ENCODE measurements around the gene KIAA1549.

The KIAA1549 gene

GRCh38 chr7:138974675-138975292 lies 6.4 kb downstream of the KIAA1549 start:
- DNase-seq, result no peak

GRCh38 chr7:138974103-138974502 lies 7.1 kb downstream of the KIAA1549 start:
- no peak for DNase-seq

GRCh38 chr7:138970952-138971351 lies 10.2 kb downstream of the KIAA1549 start:
- no peak for DNase-seq

GRCh38 chr7:138970446-138970845 lies 10.7 kb downstream of the KIAA1549 start:
- DNase-seq, result no peak

- DNase-seq, result no peak
Observed at GRCh38 chr7:138967159-138967558, 14.0 kb downstream of the KIAA1549 start.

- DNase-seq, result no peak
Observed at GRCh38 chr7:138964624-138965436, 16.4 kb downstream of the KIAA1549 start.

- DNase-seq, result no peak
Observed at GRCh38 chr7:138963675-138964074, 17.5 kb downstream of the KIAA1549 start.

GRCh38 chr7:138962561-138963270 lies 18.5 kb downstream of the KIAA1549 start:
- DNase-seq, result no peak

- no peak for DNase-seq
Observed at GRCh38 chr7:138961159-138961558, 20.0 kb downstream of the KIAA1549 start.

- no peak for DNase-seq
Observed at GRCh38 chr7:138958391-138958956, 22.7 kb downstream of the KIAA1549 start.

GRCh38 chr7:138957753-138958390 lies 23.3 kb downstream of the KIAA1549 start:
- no peak for DNase-seq

- DNase-seq, result no peak
Observed at GRCh38 chr7:138957217-138957616, 24.0 kb downstream of the KIAA1549 start.

GRCh38 chr7:138954545-138955475 lies 26.4 kb downstream of the KIAA1549 start:
- no peak for DNase-seq

- no peak for DNase-seq
Observed at GRCh38 chr7:138952791-138953190, 28.4 kb downstream of the KIAA1549 start.

GRCh38 chr7:138951953-138952352 lies 29.2 kb downstream of the KIAA1549 start:
- no peak for DNase-seq

GRCh38 chr7:138949421-138950088 lies 31.6 kb downstream of the KIAA1549 start:
- no peak for DNase-seq

GRCh38 chr7:138948403-138948802 lies 32.8 kb downstream of the KIAA1549 start:
- DNase-seq, result no peak

- no peak for DNase-seq
Observed at GRCh38 chr7:138945821-138946220, 35.4 kb downstream of the KIAA1549 start.

GRCh38 chr7:138945154-138945553 lies 36.0 kb downstream of the KIAA1549 start:
- no peak for DNase-seq

GRCh38 chr7:138944592-138944991 lies 36.6 kb downstream of the KIAA1549 start:
- DNase-seq, result no peak

GRCh38 chr7:138943061-138943460 lies 38.1 kb downstream of the KIAA1549 start:
- no peak for DNase-seq

Data from NCI-H1092 treated with DMSO at 0.1 percent for 48 hours (cell line).